GM12873 (cell line): ENCODE data around the gene CYSTM1.

Experiments
- TF ChIP-seq, protein P1 (sequence below): IDR thresholded peaks from 2 replicates; pipeline ENCODE4 v1.5.1; 2012; ENCODE audit warnings: low read depth, mild to moderate bottlenecking, moderate library complexity, low read length, control low read depth; ENCODE audit not compliant: insufficient read depth; ENCODE audit errors: missing control alignments

Gene CYSTM1

DNA sequence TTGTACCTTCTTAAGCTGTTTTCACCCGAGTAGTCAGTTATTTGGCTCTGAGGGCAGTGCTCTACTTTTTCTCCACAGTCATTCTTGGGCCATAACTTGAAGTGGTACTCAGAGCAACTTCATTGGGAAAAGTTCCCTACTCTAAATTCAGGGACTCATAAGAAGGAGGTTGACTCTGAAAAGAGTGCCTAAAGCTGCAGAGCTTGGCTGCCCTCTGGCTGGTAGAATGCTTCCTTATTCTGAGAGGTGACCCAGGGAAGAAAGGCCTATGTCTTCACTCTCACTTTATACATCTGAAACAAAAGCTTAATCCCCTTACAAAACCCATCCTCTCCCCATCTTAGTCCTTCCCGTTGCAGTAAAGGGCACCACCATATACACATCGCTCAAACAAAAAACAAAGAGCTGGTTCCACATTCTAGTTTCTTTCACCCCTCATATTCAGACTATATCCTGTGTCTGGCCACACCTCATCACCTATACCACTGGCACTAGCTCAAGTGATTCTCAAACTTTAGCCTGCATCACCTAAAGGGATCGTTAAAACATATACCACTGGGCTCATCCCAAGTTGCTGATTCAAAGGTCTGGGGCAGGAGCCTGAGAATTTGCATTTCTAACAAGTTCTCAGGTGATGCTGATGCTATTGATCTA is 41.3 kb upstream of the CYSTM1 start:
- TF ChIP-seq, protein P1, sequence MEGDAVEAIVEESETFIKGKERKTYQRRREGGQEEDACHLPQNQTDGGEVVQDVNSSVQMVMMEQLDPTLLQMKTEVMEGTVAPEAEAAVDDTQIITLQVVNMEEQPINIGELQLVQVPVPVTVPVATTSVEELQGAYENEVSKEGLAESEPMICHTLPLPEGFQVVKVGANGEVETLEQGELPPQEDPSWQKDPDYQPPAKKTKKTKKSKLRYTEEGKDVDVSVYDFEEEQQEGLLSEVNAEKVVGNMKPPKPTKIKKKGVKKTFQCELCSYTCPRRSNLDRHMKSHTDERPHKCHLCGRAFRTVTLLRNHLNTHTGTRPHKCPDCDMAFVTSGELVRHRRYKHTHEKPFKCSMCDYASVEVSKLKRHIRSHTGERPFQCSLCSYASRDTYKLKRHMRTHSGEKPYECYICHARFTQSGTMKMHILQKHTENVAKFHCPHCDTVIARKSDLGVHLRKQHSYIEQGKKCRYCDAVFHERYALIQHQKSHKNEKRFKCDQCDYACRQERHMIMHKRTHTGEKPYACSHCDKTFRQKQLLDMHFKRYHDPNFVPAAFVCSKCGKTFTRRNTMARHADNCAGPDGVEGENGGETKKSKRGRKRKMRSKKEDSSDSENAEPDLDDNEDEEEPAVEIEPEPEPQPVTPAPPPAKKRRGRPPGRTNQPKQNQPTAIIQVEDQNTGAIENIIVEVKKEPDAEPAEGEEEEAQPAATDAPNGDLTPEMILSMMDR = no peak

DNA sequence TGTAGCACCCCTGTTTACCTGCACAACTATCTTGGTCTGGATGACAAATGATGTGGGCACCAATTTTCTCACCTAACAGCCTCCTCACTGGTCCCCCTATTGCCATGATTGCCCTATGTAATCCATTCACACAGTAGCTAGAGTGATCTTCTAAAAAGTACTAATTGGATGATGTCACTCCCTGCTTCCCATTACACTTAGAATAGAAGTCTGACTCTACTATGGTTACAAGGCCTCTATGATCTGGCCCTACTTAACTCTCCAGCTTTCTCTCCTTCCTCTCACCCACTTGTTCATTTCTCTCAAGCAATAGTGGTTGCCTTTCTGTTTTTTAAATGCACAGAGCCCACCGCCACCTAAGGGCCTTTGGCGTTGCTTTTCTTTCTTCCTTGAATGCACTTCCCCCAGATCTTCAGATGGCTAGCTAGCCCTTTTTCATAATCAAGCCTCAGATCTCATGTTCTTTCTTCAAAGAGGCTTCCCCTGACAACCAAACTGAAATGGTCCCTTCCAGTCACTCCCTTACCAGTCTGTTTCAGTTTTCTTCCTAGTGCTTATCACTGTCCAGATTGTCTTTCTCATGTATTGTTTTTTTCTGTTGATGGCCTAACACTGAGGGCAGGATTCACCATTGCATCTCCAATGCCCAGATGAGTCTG is 40.6 kb upstream of the CYSTM1 start:
- TF ChIP-seq, protein P1 = no peak

DNA sequence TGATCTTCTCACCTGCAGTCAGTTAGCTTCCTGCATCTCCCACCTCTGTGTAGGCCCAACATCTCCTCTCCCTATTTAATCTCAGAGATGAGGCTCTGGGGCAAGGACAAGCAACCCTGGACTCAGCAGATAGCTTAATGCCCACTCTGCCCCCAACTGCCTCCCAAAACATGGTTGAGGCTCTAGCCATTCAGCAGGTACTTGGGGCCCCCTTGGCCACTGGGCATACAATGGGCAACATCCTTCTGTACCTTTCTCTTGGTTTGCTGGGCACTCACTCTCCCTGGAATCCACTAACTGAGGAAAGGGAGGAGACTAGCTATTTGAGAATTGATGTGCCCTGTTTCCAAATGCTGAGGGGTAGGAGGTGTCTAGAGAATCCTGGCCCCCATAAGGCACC is 39.9 kb upstream of the CYSTM1 start:
- TF ChIP-seq, protein P1 = no peak

DNA sequence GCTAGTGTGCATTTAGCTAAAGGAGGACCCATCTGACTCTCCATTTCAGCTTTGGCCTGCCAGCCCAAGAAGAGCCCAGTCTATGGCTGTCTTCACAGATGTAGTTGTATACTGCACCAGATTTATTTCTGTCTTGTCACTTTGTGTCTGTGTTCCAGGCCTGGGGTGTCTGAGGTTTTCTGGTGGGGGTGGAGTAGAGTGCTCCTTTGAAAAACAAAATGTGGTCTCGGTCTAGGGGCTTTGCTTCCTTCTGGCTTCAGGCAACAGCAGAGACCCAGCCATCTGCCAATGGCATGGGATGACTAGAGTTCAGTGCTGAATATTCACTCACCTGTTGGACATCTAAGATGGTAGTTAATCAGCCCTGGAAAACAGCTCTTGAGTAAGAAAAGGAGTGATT is 38.4 kb upstream of the CYSTM1 start:
- TF ChIP-seq, protein P1 = no peak

DNA sequence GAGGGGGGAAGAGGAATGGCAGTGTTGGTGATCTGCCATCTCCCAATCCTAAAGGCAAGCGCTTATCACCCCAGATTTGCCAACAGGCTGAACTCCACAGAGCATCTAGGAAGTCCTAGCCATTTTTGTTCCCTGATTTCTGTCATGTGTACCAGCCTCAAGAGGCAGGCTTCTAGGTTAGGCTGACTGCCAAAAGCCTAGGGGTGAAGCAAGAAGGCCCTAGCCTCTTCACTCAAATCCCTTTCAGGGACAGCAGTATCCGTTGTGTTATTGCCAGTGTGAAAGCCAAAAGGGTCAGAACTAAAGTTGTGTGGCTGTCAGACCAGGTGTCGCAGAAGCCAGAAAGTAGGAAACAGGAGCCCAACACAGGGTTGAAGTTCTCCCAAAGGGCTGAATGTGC is 34.6 kb upstream of the CYSTM1 start:
- TF ChIP-seq, protein P1 = no peak

DNA sequence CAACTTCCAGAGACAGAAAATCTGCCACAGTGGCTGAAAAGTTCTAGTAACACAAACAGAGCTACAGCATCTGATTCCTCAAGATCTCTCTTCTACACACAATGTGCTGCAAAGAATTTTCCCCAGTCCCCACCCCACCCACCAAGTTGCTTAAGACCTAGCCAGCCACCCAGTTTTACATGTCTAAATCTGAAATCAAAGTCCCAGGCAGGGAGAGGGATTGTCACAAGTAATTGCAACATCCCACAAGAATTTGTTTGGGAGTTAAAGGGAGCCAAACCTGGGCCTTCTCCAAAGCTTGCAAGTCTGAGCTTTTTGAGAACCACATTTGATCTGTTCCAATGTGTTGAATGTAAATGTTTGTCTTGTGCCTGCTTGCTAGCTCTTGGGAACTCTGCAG is 33.7 kb upstream of the CYSTM1 start:
- TF ChIP-seq, protein P1 = no peak

DNA sequence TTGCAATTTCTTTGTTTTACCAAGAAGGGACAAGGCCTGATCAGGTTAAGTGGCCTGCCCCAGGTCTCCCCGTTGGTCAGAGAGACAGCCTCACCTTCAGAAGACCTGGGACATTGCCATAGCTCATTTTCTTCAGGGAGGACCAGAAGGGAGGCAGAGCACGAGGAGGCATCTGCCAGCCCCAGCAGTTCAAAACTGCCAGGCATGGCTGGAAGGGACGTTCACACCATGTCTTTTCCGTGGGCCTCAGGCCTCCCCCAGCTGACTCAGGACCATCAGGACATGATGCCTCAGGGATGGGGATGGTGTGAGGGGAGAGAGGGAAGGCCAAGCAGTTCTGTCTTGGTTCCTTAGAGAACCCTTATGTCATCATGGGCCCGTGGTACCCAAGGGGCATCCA is 32.7 kb upstream of the CYSTM1 start:
- TF ChIP-seq, protein P1 = no peak
